Endodermal cell (in vitro differentiated cells): ENCODE measurements around the gene SLC6A20. TPM values are rescaled to one million over a fixed set of nuclear protein-coding genes. Genes with fewer than 3 reads are reported as not detected.
"Not testable (repeated sequence)": the region's sequence is repeated elsewhere in the genome, so short reads cannot be mapped to it uniquely, and the experiment has no call there.

Source experiments
- DNase-seq: peaks from one replicate; pipeline ENCODE4 v3.0.0-alpha.2; 2017
- H3K27ac ChIP-seq: 2 replicates; pipeline ENCODE4 v1.5.1; 2013; ENCODE audit warnings: mild to moderate bottlenecking, low read depth, low read length, moderate library complexity
- H3K27me3 ChIP-seq: 2 replicates; pipeline ENCODE4 v1.6.1; 2013; ENCODE audit warnings: mild to moderate bottlenecking, low read length, moderate library complexity; ENCODE audit not compliant: insufficient read depth, control insufficient read depth, poor library complexity, severe bottlenecking
- H3K36me3 ChIP-seq: 2 replicates; pipeline ENCODE4 v1.7.0; 2013; ENCODE audit warnings: mild to moderate bottlenecking, low read length, moderate library complexity; ENCODE audit not compliant: control insufficient read depth, insufficient read depth
- H3K4me1 ChIP-seq: one replicate; pipeline ENCODE4 v1.7.0; 2013; ENCODE audit warnings: low read length; ENCODE audit not compliant: control insufficient read depth, insufficient read depth
- H3K4me3 ChIP-seq: 2 replicates; pipeline ENCODE4 v1.5.1; 2013; ENCODE audit warnings: mild to moderate bottlenecking, low read length, moderate library complexity
- H3K9ac ChIP-seq: 2 replicates; pipeline ENCODE4 v1.6.1; 2013; ENCODE audit warnings: mild to moderate bottlenecking, low read length, moderate library complexity; ENCODE audit not compliant: poor library complexity, severe bottlenecking; ENCODE audit errors: extremely low read depth
- H3K9me3 ChIP-seq: 2 replicates; pipeline ENCODE4 v1.6.1; 2013; ENCODE audit warnings: mild to moderate bottlenecking, low read length, moderate library complexity; ENCODE audit not compliant: control insufficient read depth
- H3K27ac Mint-ChIP-seq: 2 replicates; pipeline ENCODE4 v1.8.0; 2020; ENCODE audit warnings: mixed read lengths
- H3K27me3 Mint-ChIP-seq: 2 replicates; pipeline ENCODE4 v1.8.0; 2021; ENCODE audit warnings: mild to moderate bottlenecking, mixed read lengths; ENCODE audit not compliant: insufficient read depth
- H3K36me3 Mint-ChIP-seq: 2 replicates; pipeline ENCODE4 v1.8.0; 2020; ENCODE audit warnings: low read depth, mixed read lengths
- H3K4me1 Mint-ChIP-seq: 2 replicates; pipeline ENCODE4 v1.8.0; 2020; ENCODE audit warnings: mixed read lengths
- H3K4me3 Mint-ChIP-seq: 2 replicates; pipeline ENCODE4 v1.8.0; 2020; ENCODE audit warnings: mild to moderate bottlenecking, moderate library complexity, mixed read lengths
- H3K9me3 Mint-ChIP-seq: 2 replicates; pipeline ENCODE4 v1.8.0; 2020; ENCODE audit warnings: mild to moderate bottlenecking, mixed read lengths
- WGBS, 2 experiments: methylation state at CpG; one replicate each; pipeline versions ENCODE4 v1.1.5 to v1.1.7; 2013; ENCODE audit warnings: missing lambda C conversion rate in 2 of 2, mixed read lengths in 1 of 2; ENCODE audit not compliant: insufficient coverage in 1 of 2, insufficient read length in 1 of 2; 5-methylcytosine and 5-hydroxymethylcytosine counted together
- total RNA-seq, 2 donors: library from RNA; stranded (reverse); fragmentation: NEBNext Ultra II Directional in 1 of 2; extraction: Animal tissue kit (Norgen Biotek cat#: 25700) in 1 of 2; gene quantifications; 2 replicates in 1 of 2; 3 replicates in 1 of 2; pipeline ENCODE4 v1.2.1, GENCODE V29; 2021
- TF ChIP-seq, protein P1 (sequence below): fragments of 200-600 bp; sonication (generic); conservative IDR thresholded peaks from 2 replicates; pipeline ENCODE4 v1.5.0; 2021; ENCODE audit warnings: antibody characterized with exemption, mild to moderate bottlenecking

Gene SLC6A20
- total RNA-seq, 2 donors from 2014 or later, result 0.29 to 1.5 TPM

DNA sequence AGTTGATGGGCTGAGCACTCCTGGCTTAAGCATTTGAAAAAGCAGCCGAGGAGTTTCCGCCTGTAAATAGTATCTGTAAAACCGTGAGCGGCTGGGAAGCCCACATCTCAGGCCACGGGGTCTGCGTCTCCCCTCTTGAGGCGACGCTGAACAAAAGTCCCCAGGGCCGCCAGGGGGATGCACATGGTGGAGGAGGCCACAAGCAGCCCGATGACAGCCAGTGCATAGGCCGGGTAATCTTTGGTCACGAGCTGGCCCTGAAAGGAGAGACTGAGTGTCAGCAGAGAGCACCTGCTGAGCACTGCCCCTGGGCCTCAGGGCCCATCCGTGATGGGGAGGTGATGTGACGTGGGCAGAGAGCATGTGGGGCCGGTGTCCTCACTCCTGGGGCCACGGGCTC, 37.5 kb downstream of the SLC6A20 start:
- H3K36me3 Mint-ChIP-seq, result peaks cover 7% of the 10 kb centered on the region
- no peak overlapping the region for H3K27ac ChIP-seq
- H3K4me1 Mint-ChIP-seq, result peaks cover 30% of the 10 kb centered on the region
- TF ChIP-seq, protein P1, sequence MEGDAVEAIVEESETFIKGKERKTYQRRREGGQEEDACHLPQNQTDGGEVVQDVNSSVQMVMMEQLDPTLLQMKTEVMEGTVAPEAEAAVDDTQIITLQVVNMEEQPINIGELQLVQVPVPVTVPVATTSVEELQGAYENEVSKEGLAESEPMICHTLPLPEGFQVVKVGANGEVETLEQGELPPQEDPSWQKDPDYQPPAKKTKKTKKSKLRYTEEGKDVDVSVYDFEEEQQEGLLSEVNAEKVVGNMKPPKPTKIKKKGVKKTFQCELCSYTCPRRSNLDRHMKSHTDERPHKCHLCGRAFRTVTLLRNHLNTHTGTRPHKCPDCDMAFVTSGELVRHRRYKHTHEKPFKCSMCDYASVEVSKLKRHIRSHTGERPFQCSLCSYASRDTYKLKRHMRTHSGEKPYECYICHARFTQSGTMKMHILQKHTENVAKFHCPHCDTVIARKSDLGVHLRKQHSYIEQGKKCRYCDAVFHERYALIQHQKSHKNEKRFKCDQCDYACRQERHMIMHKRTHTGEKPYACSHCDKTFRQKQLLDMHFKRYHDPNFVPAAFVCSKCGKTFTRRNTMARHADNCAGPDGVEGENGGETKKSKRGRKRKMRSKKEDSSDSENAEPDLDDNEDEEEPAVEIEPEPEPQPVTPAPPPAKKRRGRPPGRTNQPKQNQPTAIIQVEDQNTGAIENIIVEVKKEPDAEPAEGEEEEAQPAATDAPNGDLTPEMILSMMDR, result no peak
- peak; percentile 41 for DNase-seq
- H3K27ac Mint-ChIP-seq, result no peak overlapping the region
- H3K27me3 Mint-ChIP-seq, result no peaks in the 10 kb centered on the region
- H3K9ac ChIP-seq, result no peak overlapping the region
- no peaks in the 10 kb centered on the region for H3K9me3 Mint-ChIP-seq
- no peaks in the 10 kb centered on the region for H3K27me3 ChIP-seq
- no peak overlapping the region for H3K4me3 ChIP-seq
- H3K36me3 ChIP-seq, result peaks cover 8% of the 10 kb centered on the region
- WGBS, 2 experiments, result 94 to 95% methylated on average over 7 to 16 of the region's 16 CpGs
- peaks cover 22% of the 10 kb centered on the region for H3K4me1 ChIP-seq
- H3K4me3 Mint-ChIP-seq, result no peak overlapping the region
- H3K9me3 ChIP-seq, result no peaks in the 10 kb centered on the region

DNA sequence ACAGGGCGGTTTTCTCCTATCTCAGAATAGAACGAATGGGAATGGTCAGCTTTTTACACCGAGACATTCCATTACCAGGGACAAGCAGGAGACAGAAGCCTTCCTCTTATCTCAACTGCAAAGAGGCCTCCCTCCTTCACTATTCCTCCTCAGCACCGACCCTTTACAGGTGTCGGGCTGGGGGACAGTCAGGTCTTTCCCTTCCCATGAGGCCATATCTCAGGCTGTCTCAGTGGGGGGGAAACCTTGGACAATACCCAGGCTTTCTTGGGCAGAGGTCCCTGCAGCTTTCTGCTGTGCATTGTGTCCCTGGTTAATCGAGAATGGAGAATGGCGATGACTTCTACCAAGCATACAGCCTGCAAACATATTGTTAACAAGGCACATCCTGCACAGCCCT, 39.2 kb downstream of the SLC6A20 start:
- peak overlapping the region; percentile 80 for H3K27ac Mint-ChIP-seq
- peak overlapping the region; percentile 1 for H3K4me3 Mint-ChIP-seq
- Histone ChIP-seq H3K36me3 (peaks cover 22% of the 10 kb centered on the region), H3K4me1 (peaks cover 22% of the 10 kb centered on the region)
- H3K27ac ChIP-seq, H3K9me3 Mint-ChIP-seq, H3K27me3 Mint-ChIP-seq, H3K4me3 ChIP-seq, H3K27me3 ChIP-seq, H3K9me3 ChIP-seq, H3K9ac ChIP-seq: not testable (repeated sequence)
- WGBS, 2 experiments, result 52 to 71% methylated on average over 5 to 7 of the region's 7 CpGs
- peak; percentile 78 for DNase-seq
- H3K36me3 Mint-ChIP-seq, result peaks cover 24% of the 10 kb centered on the region
- H3K4me1 Mint-ChIP-seq, result peaks cover 30% of the 10 kb centered on the region

DNA sequence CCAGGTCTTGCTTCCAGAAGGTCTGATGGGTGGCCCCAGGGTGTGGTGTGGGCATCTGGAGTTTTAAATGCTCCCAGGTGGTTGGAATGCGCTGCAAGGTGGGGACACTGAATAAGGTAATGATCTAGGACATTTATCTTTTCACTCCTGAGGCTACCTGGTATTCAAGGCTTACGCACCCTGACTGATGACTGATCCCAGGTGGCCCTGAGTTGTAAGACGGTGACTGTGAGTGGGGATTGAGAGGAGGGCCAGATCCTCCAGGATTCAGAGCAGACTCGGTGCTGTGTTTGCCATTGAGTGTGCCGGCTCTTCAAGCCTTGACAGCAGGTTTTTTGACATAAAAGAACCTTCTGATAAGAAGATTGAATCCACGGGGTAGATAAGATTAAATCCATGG, 40.3 kb downstream of the SLC6A20 start:
- no peaks in the 10 kb centered on the region for H3K27me3 Mint-ChIP-seq
- peaks cover 32% of the 10 kb centered on the region for H3K36me3 Mint-ChIP-seq
- Histone ChIP-seq H3K36me3 (peaks cover 29% of the 10 kb centered on the region), H3K9ac (peak overlapping the region; percentile 32), H3K27ac (no peak overlapping the region), H3K9me3 (no peaks in the 10 kb centered on the region), H3K27me3 (no peaks in the 10 kb centered on the region), H3K4me3 (peak overlapping the region; percentile 67), H3K4me1 (peaks cover 22% of the 10 kb centered on the region)
- WGBS, 2 experiments, result 57 to 79% methylated on average over 3 to 6 of the region's 6 CpGs
- H3K4me3 Mint-ChIP-seq, result peak overlapping the region; percentile 1
- peaks cover 30% of the 10 kb centered on the region for H3K4me1 Mint-ChIP-seq
- H3K9me3 Mint-ChIP-seq, result no peaks in the 10 kb centered on the region
- DNase-seq, result peak; percentile 69
- H3K27ac Mint-ChIP-seq, result peak overlapping the region; percentile 80
- TF ChIP-seq, protein P1, result no peak

DNA sequence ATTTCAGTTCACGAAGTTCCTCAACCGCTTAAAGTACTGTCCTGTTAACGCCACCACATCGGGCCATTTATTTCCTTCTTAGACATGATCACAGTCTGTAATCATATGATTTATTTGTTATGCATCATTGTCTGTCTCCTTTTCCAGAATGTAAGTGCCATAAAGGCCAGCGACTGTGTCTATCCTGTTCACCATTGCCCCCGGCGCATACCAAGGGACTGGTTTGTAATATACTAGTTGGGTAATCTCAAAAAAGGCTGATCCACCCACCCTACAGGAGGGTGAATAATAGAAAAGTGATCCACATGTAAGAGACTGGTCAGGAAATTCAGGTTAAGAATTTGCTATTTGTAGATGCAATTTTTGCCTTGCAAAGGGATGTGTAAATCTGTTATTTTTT, 41.9 kb downstream of the SLC6A20 start:
- H3K9me3 Mint-ChIP-seq, result no peaks in the 10 kb centered on the region
- H3K9ac ChIP-seq, result no peak overlapping the region
- peaks cover 33% of the 10 kb centered on the region for H3K36me3 ChIP-seq
- H3K4me1 Mint-ChIP-seq, result peaks cover 27% of the 10 kb centered on the region
- H3K27me3 Mint-ChIP-seq, result no peaks in the 10 kb centered on the region
- H3K36me3 Mint-ChIP-seq, result peaks cover 38% of the 10 kb centered on the region
- H3K4me3 Mint-ChIP-seq, result no peak overlapping the region
- peaks cover 22% of the 10 kb centered on the region for H3K4me1 ChIP-seq
- H3K27ac ChIP-seq, result no peak overlapping the region
- 93 to 100% methylated on average over 3 to 7 of the region's 7 CpGs for WGBS, 2 experiments
- no peak for DNase-seq
- no peaks in the 10 kb centered on the region for H3K27me3 ChIP-seq
- H3K27ac Mint-ChIP-seq, result no peak overlapping the region
- H3K9me3 ChIP-seq, result no peaks in the 10 kb centered on the region
- no peak overlapping the region for H3K4me3 ChIP-seq
- TF ChIP-seq, protein P1, result no peak
